ENCODE data around the gene ANKRD33B.

GRCh38 chr5:10520706-10521105, 43.2 kb upstream of the ANKRD33B start:
- TF ChIP-seq CTCF (IDR thresholded peaks at IDR 0.05) (no peak), POLR2A (IDR thresholded peaks at IDR 0.05) (no peak)

Measured in esophagus squamous epithelium (tissue), 4 donors.